K562 treated with DMSO at 1 percent for 12 hours (cell line): Measurements from ENCODE around the gene TFCP2. TPM values are rescaled to one million over a fixed set of nuclear protein-coding genes. Genes with fewer than 3 reads are reported as not detected.

Experiments
- total RNA-seq: library from RNA; unstranded; fragments of 300-600 nt; gene quantifications from 2 replicates; pipeline ENCODE4 v1.2.3, GENCODE V29; 2022; ENCODE audit not compliant: insufficient read depth

The TFCP2 gene, protein sequence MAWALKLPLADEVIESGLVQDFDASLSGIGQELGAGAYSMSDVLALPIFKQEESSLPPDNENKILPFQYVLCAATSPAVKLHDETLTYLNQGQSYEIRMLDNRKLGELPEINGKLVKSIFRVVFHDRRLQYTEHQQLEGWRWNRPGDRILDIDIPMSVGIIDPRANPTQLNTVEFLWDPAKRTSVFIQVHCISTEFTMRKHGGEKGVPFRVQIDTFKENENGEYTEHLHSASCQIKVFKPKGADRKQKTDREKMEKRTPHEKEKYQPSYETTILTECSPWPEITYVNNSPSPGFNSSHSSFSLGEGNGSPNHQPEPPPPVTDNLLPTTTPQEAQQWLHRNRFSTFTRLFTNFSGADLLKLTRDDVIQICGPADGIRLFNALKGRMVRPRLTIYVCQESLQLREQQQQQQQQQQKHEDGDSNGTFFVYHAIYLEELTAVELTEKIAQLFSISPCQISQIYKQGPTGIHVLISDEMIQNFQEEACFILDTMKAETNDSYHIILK
- total RNA-seq, result 8.0 and 17.6 TPM in 2 replicates

DNA sequence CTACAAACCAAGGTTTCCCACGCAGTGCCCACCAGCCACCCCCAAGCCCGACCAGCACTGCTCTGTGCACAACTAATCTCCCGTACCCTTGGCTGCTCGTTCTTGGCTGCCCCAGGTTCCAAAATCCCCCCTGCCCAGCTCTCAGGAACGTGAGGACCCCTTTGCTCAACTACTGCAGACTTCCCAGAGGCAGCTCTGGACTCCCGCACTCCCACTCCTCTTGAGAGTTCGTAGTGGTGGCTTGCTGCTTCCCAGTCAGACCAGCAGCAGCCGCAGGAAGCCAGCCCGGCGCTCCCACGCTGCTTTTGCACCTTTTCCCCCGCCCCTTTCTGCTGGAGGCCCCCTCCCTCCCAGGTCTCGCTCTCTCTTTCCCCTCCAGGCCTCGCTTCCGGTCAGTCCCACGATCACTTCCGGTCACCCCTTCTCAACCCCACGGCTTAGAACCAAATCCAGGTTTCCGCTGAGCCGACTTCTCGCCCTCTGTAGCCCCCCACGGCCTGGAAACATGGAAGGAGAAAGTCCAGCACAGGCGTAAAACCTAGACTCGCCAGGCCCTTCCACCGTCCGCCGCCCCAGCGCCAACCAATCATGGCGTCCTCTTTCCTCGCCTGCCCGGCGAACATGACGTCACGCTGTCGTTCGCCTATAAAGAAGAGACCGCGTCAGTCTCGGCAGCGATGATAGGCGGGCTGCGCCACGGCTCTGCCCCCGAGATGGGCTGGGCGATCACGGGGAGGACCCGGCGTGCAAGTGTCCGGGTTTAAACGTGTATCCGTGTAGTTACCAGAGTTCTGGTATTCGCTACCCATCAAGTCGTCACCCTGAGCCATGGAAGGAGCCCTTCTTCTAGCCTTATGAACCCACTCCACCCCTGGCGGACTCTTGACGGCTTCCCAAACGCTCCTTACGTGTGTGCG, at the start of gene TFCP2:
Gene TFCP2, minus strand, starts transcription at position 621 of the 917 bp plus-strand sequence. CDS start 713 bp downstream, outside the sequence.

DNA sequence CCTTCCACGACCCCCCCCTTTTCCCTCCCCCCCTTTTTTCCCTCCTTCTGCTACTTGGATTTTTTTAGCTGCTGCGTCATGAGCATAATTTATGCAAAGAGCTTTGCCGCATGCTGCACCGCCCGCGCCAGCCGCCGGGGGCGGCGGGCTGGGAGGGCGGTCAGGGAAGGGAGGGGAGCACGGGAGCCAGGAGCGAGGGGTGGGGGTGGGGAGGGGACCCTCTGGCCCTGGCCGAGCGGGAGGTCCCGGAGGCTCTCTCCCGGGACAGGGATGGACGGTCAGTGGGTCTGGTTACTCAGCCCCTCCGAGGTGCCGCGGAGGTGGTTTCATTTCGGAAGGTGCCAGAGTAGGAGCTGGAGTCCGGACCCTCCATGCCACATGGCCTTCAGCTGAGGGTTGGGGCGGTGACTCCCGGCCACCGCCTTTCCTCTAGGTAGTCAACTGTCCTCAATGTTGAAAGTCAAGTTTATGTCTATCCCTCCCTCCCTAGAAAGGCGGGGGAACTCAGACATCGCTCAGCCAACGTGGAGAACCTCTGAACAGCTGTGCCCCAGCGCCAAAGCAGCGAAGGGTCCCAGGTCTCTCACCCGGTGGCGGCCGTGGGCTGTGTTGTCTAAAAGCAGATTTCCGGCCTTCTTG, 45.2 kb upstream of the TFCP2 start, which contains the start of gene POU6F1:
Gene POU6F1, minus strand, starts transcription at position 95 of the 639 bp plus-strand sequence. CDS start 11,226 bp downstream, outside the sequence.

DNA sequence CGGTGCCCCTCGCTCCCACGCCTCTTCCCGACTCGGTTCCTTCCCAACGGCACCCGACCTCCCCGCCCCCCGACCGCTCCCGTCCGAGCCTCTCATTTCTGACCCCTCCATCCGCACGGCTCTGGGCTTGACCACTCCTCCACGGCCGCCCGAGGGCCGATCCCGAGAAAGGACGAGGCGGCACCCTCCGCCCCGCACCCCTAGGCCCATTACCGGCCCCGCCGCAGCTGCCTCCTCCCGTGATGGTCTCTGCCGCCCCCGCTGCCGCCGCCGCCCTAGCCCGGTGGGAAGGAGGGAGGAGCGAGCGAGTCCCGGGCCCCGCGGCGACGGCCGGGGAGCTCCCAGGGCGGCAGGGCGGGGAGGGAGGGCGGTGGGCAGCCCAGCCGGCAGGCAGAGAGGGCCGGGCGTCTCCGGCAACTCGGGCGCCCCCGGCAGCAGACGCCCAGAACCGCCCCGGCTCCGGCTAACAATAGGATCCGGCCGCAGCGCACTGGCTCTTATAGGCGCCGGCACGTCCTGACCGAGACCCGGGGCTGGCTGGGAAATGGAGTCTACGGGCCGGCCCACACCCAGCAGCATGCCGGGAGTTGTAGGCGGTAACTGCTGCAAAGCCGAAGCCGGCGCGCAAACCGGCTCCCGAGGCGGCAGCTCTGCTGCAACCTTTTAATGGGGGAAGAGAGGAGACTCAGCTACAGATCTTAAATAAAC, 89.7 kb downstream of the TFCP2 start, which contains the start of gene CSRNP2:
Gene CSRNP2, minus strand, starts transcription at position 471 of the 708 bp plus-strand sequence. CDS start 7,035 bp downstream, outside the sequence.

DNA sequence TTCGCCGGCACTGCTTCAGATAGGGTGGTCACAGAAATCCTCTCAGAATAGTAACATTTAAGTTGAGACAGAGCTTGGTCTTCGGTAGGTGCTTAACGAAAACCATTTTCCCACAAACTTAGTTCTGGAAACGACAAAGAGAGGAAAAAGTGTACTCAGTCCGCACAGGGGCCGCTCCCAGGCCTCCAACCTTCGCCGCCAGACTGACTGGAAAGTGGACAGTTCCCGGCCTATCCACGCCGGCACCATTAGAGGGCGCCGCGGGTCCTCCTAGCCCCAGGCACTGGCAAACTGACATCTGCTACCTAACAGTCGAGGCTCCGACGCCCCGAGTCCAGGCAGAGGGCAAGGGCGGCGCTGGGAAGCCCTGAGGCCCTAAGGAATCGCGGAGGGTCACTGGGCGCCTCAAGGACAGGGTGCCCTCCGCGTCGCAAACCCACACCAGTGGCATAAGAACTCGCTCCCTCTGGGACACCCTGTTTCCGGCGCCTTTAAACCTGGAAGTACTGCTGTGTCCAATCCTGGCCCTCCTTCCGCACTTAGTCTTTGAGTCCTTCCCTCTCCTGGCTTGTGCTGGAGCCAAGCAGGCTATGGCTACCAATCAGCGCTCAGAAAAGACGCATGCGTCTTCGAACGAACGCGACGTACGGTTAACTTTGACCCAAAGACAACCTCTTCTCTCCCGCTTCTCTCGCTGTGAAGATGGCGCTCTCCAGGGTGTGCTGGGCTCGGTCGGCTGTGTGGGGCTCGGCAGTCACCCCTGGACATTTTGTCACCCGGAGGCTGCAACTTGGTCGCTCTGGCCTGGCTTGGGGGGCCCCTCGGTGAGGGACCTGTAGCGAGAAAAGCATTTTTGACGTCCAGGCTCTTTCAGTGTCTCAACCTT, 125.0 kb downstream of the TFCP2 start, which contains the start of gene LETMD1:
Gene LETMD1, plus strand, starts transcription at position 673 of the 886 bp plus-strand sequence. Its CDS starts 30 bp downstream, at position 703.

Other genes with a start within 250 kb of the TFCP2 start
- gene HIGD1C, start 220.6 kb downstream of the TFCP2 start, total RNA-seq, result not detected in 2 replicates
- 8.9 and 32.9 TPM in 2 replicates for gene SLC11A2, start 146.8 kb downstream of the TFCP2 start, total RNA-seq
- gene LETMD1, start 124.8 kb downstream of the TFCP2 start, total RNA-seq, result 106 and 151 TPM in 2 replicates
- 8.3 and 25.6 TPM in 2 replicates for gene CSRNP2, start 89.5 kb downstream of the TFCP2 start, total RNA-seq
- gene POU6F1, start 44.9 kb upstream of the TFCP2 start, total RNA-seq, result 1.9 and 2.8 TPM in 2 replicates
- gene DAZAP2, start 65.7 kb upstream of the TFCP2 start, total RNA-seq, result 136 and 326 TPM in 2 replicates
- 25.1 and 29.9 TPM in 2 replicates for gene SMAGP, start 97.3 kb upstream of the TFCP2 start, total RNA-seq
- gene BIN2, start 151.0 kb upstream of the TFCP2 start, total RNA-seq, result 0.42 TPM in 1 of 2 replicates, not detected in the other
- gene CELA1, start 173.5 kb upstream of the TFCP2 start, total RNA-seq, result not detected in 2 replicates
- gene GALNT6, start 218.3 kb upstream of the TFCP2 start, total RNA-seq, result 1.7 and 7.1 TPM in 2 replicates